Neutrophil (primary cell): Measurements from ENCODE around the gene SUMF1.

Experiments used
- H3K27ac ChIP-seq: fragments of 200-600 bp; sonication (generic); 2 replicates; pipeline ENCODE4 v1.5.1; 2016; ENCODE audit warnings: mild to moderate bottlenecking, moderate library complexity
- H3K27me3 ChIP-seq: fragments of 200-600 bp; sonication (generic); 2 replicates; pipeline ENCODE4 v1.6.0; 2016; ENCODE audit warnings: mild to moderate bottlenecking
- H3K36me3 ChIP-seq: fragments of 200-600 bp; sonication (generic); 2 replicates; pipeline ENCODE4 v1.5.1; 2017
- H3K4me1 ChIP-seq, 2 experiments: fragments of 200-600 bp in 1 of 2; sonication (generic) in 1 of 2; 1 replicate in 1 of 2; 2 replicates in 1 of 2; pipeline versions ENCODE4 v1.5.1 to v1.6.1; 2013 to 2016; ENCODE audit warnings: low read depth in 1 of 2, low read length in 1 of 2, mild to moderate bottlenecking in 1 of 2, moderate library complexity in 1 of 2; ENCODE audit not compliant: control insufficient read depth in 1 of 2, insufficient read depth in 1 of 2
- H3K4me3 ChIP-seq, 2 experiments: fragments of 200-600 bp in 1 of 2; sonication (generic) in 1 of 2; 1 replicate in 1 of 2; 2 replicates in 1 of 2; pipeline ENCODE4 v1.5.1; 2013 to 2016; ENCODE audit warnings: low read depth in 1 of 2, low read length in 1 of 2, mild to moderate bottlenecking in 1 of 2, moderate library complexity in 1 of 2
- H3K9me3 ChIP-seq: fragments of 200-600 bp; sonication (generic); 2 replicates; pipeline ENCODE4 v1.5.1; 2016
- TF ChIP-seq, protein P1 (sequence below): fragments of 200-600 bp; sonication (generic); IDR thresholded peaks from 2 replicates; pipeline ENCODE4 v1.5.1; 2016; ENCODE audit warnings: antibody characterized with exemption

The SUMF1 gene

DNA sequence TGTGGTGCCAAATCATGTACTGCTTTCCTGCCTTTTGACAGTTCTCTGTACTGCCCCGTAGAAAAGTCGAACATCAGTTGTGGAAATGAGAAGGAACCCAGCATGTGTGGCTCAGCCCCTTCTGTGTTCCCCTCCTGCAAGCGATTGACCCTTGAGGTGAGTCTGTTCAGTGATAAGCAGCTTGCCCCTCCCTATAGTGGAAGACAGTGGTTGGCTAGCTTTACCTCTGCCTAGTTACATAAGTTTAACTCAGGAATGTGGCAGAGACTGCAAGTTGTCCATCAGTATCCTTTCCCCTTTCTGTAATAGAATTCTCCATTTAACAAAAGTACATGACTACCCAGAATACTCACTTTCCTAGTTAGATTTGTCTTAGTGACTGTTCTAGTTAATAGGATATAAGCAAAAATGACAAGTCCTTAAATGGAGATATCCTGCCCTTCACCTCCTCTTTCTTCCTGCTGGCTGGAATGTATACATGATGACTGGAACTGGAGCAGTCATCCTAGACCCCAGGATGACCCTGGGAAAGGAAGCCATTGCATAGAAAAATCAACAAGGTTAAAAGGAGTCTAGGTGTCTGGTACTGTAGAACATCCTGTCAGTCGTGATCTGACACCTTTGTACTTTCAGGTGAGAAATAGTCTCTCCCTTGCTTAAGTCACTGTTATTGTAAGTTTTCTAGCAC lies 153.3 kb downstream of the SUMF1 start:
- H3K27me3 ChIP-seq = no peaks in the 10 kb centered on the region
- H3K4me3 ChIP-seq = no peak overlapping the region

DNA sequence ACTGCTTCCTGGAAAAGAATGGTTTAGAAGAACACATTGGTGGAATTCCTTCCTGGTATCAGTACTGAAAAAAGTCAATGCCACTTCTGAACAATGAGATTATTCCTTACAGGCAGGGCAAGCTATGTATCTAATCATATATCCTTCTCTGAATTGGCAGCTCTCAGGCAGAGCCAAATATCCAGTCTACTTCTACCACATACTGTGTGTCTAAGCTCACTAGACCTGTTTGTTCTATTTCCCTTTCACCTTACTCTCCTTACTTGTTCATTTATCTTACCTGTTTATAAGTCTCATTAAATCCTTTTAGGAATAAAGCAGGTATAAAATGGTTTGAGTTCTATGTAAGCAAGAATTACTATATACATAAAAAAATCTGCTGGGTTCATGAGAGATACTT lies 155.6 kb downstream of the SUMF1 start:
- no peaks in the 10 kb centered on the region for H3K9me3 ChIP-seq
- no peak overlapping the region for H3K27ac ChIP-seq
- H3K36me3 ChIP-seq = no peaks in the 10 kb centered on the region
- no peaks in the 10 kb centered on the region for H3K27me3 ChIP-seq
- H3K4me3 ChIP-seq = no peak overlapping the region
- H3K4me1 ChIP-seq = peaks cover 0 to 9% of the 10 kb centered on the region in 2 experiments
- TF ChIP-seq, protein P1, sequence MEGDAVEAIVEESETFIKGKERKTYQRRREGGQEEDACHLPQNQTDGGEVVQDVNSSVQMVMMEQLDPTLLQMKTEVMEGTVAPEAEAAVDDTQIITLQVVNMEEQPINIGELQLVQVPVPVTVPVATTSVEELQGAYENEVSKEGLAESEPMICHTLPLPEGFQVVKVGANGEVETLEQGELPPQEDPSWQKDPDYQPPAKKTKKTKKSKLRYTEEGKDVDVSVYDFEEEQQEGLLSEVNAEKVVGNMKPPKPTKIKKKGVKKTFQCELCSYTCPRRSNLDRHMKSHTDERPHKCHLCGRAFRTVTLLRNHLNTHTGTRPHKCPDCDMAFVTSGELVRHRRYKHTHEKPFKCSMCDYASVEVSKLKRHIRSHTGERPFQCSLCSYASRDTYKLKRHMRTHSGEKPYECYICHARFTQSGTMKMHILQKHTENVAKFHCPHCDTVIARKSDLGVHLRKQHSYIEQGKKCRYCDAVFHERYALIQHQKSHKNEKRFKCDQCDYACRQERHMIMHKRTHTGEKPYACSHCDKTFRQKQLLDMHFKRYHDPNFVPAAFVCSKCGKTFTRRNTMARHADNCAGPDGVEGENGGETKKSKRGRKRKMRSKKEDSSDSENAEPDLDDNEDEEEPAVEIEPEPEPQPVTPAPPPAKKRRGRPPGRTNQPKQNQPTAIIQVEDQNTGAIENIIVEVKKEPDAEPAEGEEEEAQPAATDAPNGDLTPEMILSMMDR = no peak

More for the DNA sequence above, 153.3 kb downstream of the SUMF1 start:
- Histone ChIP-seq H3K4me1 (peaks cover 0 to 9% of the 10 kb centered on the region in 2 experiments), H3K9me3 (no peaks in the 10 kb centered on the region), H3K36me3 (no peaks in the 10 kb centered on the region), H3K27ac (no peak overlapping the region)
- TF ChIP-seq, protein P1 = no peak
